ENCODE measurements around the gene SUPT5H. TPM values are rescaled to one million over a fixed set of nuclear protein-coding genes. Genes with fewer than 3 reads are reported as not detected.

SUPT5H gene
- total and polyA plus RNA-seq, 2 of the 13 experiments (the other 11 are each of a cell fraction or from before 2014, with no cell fraction given): 48.2 to 51.7 TPM

DNA sequence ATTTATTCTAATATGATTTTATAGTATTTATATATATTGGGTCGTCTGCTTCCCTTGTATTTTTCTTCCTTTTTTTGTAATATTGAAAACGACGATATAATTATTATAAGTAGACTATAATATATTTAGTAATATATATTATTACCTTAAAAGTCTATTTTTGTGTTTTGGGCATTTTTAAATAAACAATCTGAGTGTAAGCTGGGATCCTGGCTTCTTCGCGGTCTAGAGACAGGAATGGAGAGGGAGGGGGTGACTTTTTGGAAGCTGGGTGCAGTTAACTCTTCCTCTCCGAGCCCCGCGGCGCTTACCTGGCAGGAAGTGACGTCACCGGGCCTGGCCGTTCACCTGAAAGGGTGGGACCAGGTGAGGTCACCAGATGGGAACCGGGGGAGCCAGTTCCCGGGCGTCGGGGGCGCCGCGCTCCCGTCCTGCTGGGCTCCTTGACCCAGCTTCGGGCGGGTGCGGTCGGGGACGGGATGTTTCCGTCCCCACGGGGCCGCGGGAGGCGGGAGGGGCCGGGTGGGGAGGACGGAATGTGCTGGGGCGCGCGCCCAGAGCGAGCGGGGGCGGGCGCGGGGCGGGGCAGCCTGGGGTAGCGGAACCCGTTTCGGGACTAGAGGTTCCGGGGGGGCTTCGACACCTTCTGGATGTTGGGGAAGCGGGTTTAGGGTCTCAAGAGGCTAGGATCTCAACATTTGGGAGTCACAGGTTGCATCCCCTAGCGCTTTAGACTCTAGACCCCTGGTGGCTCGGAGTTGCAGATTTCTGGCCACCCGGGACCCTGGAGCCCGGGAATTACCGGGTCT, 36.0 kb upstream of the SUPT5H start (continued):
- TF ChIP-seq CENPT (CRISPR knock-in tag; IDR thresholded peaks at IDR 0.05; ENCODE audit: low read depth) (no peak), ZNF317 (CRISPR knock-in tag; IDR thresholded peaks at IDR 0.05) (no peak), ZC3H13 (CRISPR knock-in tag; IDR thresholded peaks at IDR 0.05) (peak; percentile 99), ESRRA (CRISPR knock-in tag; IDR thresholded peaks at IDR 0.05; ENCODE audit: low read depth) (no peak), ZSCAN29 (CRISPR knock-in tag; conservative IDR thresholded peaks at IDR 0.05) (no peak), IRX3 (CRISPR knock-in tag; IDR thresholded peaks at IDR 0.05; ENCODE audit: borderline replicate concordance, low read depth) (no peak), ZNF264 (CRISPR knock-in tag; IDR thresholded peaks at IDR 0.05) (0 out of 2 replicates have a peak, but pooled peaks have one; percentile 28), TBP (CRISPR knock-in tag; IDR thresholded peaks at IDR 0.05) (no peak), ZNF850 (CRISPR knock-in tag; conservative IDR thresholded peaks at IDR 0.05) (no peak), CBX2 (IDR thresholded peaks at IDR 0.05; ENCODE audit: low read depth, low read length) (no peak), CBX2 (CRISPR knock-in tag; IDR thresholded peaks at IDR 0.05; ENCODE audit: low read depth) (no peak), FOXP1 (IDR thresholded peaks at IDR 0.05) (no peak), FOXP1 (CRISPR knock-in tag; IDR thresholded peaks at IDR 0.05) (no peak), ZNF737 (CRISPR knock-in tag; IDR thresholded peaks at IDR 0.05; ENCODE audit: borderline replicate concordance) (no peak), TMF1 (CRISPR knock-in tag; IDR thresholded peaks at IDR 0.05; ENCODE audit: low read depth) (0 out of 2 replicates have a peak, but pooled peaks have one; percentile 43), ATF7 (IDR thresholded peaks at IDR 0.05) (peak; percentile 97), ATF7 (CRISPR knock-in tag; IDR thresholded peaks at IDR 0.05) (peak; percentile 87), PPARG (CRISPR knock-in tag; conservative IDR thresholded peaks at IDR 0.05) (no peak), PCBP1 (IDR thresholded peaks at IDR 0.05; ENCODE audit: borderline replicate concordance, low read depth, low read length) (no peak), SAP130 (CRISPR knock-in tag; IDR thresholded peaks at IDR 0.05; ENCODE audit: low read depth) (no peak), MAZ (IDR thresholded peaks at IDR 0.05; ENCODE audit: borderline replicate concordance, low read depth, low read length) (no peak), MAZ (CRISPR knock-in tag; IDR thresholded peaks at IDR 0.05; ENCODE audit: low read depth) (no peak), ZSCAN31 (CRISPR knock-in tag; IDR thresholded peaks at IDR 0.05; ENCODE audit: low read depth) (no peak), BRD4 (CRISPR knock-in tag; IDR thresholded peaks at IDR 0.05) (no peak)
- TF ChIP-seq, protein P1, sequence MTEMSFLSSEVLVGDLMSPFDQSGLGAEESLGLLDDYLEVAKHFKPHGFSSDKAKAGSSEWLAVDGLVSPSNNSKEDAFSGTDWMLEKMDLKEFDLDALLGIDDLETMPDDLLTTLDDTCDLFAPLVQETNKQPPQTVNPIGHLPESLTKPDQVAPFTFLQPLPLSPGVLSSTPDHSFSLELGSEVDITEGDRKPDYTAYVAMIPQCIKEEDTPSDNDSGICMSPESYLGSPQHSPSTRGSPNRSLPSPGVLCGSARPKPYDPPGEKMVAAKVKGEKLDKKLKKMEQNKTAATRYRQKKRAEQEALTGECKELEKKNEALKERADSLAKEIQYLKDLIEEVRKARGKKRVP (CRISPR knock-in tag; IDR thresholded peaks at IDR 0.05): no peak
- TF ChIP-seq, protein P2, sequence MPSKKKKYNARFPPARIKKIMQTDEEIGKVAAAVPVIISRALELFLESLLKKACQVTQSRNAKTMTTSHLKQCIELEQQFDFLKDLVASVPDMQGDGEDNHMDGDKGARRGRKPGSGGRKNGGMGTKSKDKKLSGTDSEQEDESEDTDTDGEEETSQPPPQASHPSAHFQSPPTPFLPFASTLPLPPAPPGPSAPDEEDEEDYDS (CRISPR knock-in tag; IDR thresholded peaks at IDR 0.05): peak; percentile 40; the same call in 1 of the 2 replicates
- TF ChIP-seq, protein P3, sequence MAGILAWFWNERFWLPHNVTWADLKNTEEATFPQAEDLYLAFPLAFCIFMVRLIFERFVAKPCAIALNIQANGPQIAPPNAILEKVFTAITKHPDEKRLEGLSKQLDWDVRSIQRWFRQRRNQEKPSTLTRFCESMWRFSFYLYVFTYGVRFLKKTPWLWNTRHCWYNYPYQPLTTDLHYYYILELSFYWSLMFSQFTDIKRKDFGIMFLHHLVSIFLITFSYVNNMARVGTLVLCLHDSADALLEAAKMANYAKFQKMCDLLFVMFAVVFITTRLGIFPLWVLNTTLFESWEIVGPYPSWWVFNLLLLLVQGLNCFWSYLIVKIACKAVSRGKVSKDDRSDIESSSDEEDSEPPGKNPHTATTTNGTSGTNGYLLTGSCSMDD (CRISPR knock-in tag; IDR thresholded peaks at IDR 0.05): no peak
- TF ChIP-seq, protein P4, sequence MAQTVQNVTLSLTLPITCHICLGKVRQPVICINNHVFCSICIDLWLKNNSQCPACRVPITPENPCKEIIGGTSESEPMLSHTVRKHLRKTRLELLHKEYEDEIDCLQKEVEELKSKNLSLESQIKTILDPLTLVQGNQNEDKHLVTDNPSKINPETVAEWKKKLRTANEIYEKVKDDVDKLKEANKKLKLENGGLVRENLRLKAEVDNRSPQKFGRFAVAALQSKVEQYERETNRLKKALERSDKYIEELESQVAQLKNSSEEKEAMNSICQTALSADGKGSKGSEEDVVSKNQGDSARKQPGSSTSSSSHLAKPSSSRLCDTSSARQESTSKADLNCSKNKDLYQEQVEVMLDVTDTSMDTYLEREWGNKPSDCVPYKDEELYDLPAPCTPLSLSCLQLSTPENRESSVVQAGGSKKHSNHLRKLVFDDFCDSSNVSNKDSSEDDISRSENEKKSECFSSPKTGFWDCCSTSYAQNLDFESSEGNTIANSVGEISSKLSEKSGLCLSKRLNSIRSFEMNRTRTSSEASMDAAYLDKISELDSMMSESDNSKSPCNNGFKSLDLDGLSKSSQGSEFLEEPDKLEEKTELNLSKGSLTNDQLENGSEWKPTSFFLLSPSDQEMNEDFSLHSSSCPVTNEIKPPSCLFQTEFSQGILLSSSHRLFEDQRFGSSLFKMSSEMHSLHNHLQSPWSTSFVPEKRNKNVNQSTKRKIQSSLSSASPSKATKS (CRISPR knock-in tag; IDR thresholded peaks at IDR 0.05): 0 out of 2 replicates have a peak, but pooled peaks have one; percentile 37
